K562 (cell line): ENCODE measurements around the gene SLX4IP.

Experiments used
- CTCF ChIP-seq, 3 experiments: IDR thresholded peaks in 2 of 3; conservative IDR thresholded peaks in 1 of 3; 2 replicates each; pipeline ENCODE4 v1.5.1; 2011 to 2012; ENCODE audit warnings: low read length in 3 of 3, mild to moderate bottlenecking in 3 of 3, control low read depth in 2 of 3, improper control_type of control experiment in 1 of 3, inconsistent platforms in 1 of 3, low read depth in 1 of 3, mixed read lengths in 1 of 3, moderate library complexity in 1 of 3; ENCODE audit not compliant: insufficient read depth in 2 of 3
- PHF20 ChIP-seq: fragments of 450-650 bp; IDR thresholded peaks from 2 replicates; pipeline ENCODE4 v1.6.1; 2018; ENCODE audit not compliant: partially characterized antibody
- RAD21 ChIP-seq, 2 experiments: fragments of 250-450 bp in 1 of 2; fragments of 450-650 bp in 1 of 2; sonication (Bioruptor Pico) in 1 of 2; formaldehyde crosslinking in 1 of 2; IDR thresholded peaks in 1 of 2; conservative IDR thresholded peaks in 1 of 2; 2 replicates each; pipeline versions ENCODE4 v1.4.0 to v1.8.0; 2020 to 2022; ENCODE audit warnings: mild to moderate bottlenecking in 2 of 2, moderate library complexity in 1 of 2
- ZNF699 ChIP-seq: fragments of 250-450 bp; sonication (Bioruptor Pico); IDR thresholded peaks from 2 replicates; pipeline ENCODE4 v1.8.0; 2021; ENCODE audit warnings: mild to moderate bottlenecking, moderate library complexity; ENCODE audit not compliant: insufficient replicate concordance
- ZZZ3 ChIP-seq: fragments of 450-650 bp; IDR thresholded peaks from 2 replicates; pipeline ENCODE4 v1.6.1; 2016; ENCODE audit warnings: antibody characterized with exemption, mild to moderate bottlenecking, moderate library complexity

- TF ChIP-seq CTCF (IDR thresholded peaks at IDR 0.05 in 2 of 3, conservative IDR thresholded peaks at IDR 0.05 in 1 of 3; ENCODE audit: insufficient read depth in 2 of 3, low read depth in 1 of 3, low read length in 3 of 3) (no peak), RAD21 (CRISPR knock-in tag; conservative IDR thresholded peaks at IDR 0.05 in 1 of 2, IDR thresholded peaks at IDR 0.05 in 1 of 2) (no peak), PHF20 (no peak), ZZZ3 (no peak), ZNF699 (CRISPR knock-in tag) (no peak)
Observed at GRCh38 chr20:10576411-10577090, 141.4 kb downstream of the SLX4IP start.
